Stimulated activated naive CD8-positive, alpha-beta T cell treated with anti-CD3 and anti-CD28 coated beads, Interleukin-15, Interleukin-2, amounts not matched to agents 100 U/mL and 50 U/mL, for 24 hours (primary cell): ENCODE results near the gene TBC1D10B.
"Not testable (repeated sequence)": the region's sequence is repeated elsewhere in the genome, so short reads cannot be mapped to it uniquely, and the experiment has no call there.

ENCODE experiments used
- ATAC-seq: fragments of 150-1000 bp; cut with Tn5 transposase; one replicate; pipeline ENCODE4 v1.10.0; 2021
- DNase-seq: peaks from one replicate; pipeline ENCODE4 v3.0.0; 2021

The TBC1D10B gene

DNA sequence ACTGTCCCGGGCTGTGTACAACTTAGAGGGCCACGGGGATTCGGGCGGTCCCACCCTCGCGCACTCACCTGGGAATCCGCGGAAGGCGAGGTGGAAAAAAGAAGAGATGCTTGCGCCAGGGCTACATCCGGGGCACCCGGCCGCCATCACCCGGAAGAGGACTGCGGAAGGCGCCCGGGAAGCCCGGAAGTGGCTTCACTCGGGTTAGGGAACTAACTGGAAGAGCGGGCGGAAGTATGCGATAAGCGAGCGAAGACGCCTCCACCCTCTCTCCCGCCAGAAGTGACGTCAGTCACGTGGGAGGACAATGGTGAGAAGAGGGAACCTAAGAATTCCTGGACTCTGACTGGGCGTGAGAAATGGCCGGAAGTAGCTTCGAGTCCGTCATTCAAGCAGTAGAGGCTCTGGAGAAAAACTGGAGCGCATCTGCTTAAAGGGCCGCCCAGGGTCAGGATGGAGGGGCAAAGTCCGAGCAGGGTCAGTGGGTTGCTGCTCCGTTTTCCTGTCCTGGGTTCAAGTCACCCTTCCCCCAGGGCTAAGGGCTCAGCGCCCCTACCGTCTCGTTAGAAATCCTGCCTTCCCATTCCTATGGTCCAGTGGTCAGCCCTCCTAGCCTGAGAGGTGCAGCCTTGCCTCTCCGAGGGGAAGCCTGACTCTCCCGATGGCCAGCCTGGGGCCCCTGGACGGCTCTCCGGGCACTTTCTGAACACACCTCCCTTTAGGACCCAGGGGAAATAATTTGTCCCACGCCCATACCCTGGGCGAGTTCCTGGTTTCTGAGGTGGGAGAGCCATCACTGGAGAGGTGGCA, 14.9 kb downstream of the TBC1D10B start, which contains the start of gene CD2BP2:
Gene CD2BP2, minus strand, starts transcription at position 165 of the 810 bp plus-strand sequence. CDS start 627 bp downstream, outside the sequence.
- ATAC-seq (peak; percentile 79), DNase-seq (peak; percentile 94)

DNA sequence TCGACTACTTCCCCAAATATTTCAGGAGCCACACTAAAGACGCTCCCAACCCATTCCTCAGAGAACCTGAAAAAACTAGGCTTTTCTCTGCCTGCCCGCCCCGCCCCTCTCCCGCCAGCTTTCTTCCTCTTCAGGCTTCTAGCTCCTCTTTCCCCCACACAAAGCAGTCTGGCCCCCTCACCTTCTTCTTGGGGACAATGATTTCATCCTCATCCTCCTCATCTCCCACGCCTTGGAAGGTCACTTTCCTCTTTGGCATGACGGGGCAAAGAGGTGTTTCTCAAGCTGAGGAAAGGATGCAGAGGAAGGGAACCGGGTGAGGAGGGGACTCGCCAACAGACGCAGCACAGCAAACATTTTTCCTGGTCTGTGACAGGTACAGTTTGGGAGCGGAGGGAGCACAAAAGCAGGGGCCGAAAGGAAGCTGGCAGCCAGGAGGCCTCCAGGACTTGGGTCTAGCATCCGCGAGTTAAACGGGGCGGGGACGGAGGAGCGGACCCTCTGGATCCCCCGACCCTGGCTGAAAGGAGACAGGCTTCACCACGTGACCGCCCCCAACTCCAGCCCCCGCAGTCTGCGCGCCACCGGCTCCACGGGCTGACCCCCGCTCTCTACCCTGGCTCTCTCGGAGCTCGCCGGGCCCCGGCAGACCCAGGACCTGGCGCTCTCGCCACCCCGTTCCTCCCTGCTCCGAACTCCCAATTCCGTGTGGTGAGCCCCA, 15.7 kb downstream of the TBC1D10B start:
- ATAC-seq = peak; percentile 14
- DNase-seq = no peak

DNA sequence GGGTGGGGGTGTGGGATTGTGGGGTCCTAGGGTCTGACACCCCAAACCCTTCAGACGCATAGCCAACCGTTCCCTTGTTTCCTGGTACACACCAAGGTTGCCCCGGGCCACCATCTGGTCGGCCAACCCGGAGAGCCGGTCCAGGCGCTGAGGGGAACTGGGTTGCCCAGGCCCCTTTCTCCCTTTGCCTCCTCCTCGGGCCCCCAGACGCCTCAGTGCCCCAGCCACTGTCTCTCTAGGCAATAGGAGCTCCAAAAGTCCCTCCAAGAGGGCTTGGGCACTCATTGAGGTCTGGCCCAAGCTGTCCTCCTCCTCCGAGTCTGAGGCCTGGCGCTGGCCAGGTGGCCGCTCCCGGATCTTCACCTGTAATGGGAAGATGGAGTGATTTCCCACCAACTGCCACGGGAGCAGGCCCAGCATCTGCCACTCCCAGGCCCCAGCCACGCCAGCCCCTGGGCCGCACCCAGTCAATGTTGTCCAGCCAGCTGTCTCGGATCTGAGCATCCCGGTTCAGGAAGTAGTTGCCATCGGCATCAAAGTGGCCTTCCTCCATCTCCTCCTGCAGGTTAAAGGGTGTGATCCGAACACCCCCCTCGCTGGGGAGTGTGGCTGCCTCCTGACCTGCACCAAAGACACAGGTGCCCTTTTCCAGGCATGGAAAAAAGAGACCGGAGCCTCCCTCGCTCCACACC, 16.7 kb downstream of the TBC1D10B start:
- ATAC-seq (no peak), DNase-seq (no peak)

DNA sequence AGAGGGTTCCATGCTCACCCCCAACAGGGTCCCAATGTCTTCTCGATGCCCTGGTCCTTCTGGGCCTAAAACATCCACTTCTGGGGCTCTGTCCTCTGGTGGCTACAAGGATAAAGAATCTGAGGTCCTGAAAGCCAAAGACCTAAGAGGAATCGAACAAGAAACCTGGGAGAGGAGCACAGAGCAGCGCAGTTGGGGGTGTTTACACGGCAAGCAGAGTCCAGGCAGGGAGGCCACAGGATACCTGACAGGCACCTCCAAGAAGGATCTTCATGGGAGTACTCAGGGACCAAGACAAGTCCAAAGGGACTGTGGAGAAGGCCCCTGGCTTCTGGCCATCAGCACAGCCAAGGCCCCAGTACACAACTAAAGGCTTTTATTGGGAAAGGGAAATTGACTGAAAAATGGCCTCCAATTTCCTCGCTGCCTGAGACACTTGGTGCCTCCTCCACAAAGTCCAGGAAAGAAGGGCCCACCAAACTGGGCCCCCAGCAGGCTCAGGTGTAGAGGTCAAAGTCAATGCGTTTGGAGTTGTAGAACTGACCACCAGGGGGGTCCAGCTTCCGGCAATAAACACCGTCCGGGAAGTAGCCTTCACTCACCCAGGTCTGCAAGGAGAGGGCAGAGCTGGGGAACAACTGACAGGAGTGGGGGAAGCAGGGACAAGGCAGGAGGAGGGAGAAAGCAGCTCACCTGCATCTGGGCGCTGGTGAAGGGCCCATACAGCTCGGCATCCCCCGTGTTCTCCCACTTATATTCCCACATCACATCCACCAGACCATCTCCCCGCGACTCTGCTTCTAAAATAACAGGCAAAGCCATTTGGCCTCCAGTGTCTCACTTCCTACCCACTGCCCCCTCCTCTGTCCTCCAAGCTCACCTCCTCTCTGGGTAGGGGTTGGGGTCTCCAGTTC, 17.5 kb downstream of the TBC1D10B start:
- DNase-seq (no peak), ATAC-seq (no peak)

DNA sequence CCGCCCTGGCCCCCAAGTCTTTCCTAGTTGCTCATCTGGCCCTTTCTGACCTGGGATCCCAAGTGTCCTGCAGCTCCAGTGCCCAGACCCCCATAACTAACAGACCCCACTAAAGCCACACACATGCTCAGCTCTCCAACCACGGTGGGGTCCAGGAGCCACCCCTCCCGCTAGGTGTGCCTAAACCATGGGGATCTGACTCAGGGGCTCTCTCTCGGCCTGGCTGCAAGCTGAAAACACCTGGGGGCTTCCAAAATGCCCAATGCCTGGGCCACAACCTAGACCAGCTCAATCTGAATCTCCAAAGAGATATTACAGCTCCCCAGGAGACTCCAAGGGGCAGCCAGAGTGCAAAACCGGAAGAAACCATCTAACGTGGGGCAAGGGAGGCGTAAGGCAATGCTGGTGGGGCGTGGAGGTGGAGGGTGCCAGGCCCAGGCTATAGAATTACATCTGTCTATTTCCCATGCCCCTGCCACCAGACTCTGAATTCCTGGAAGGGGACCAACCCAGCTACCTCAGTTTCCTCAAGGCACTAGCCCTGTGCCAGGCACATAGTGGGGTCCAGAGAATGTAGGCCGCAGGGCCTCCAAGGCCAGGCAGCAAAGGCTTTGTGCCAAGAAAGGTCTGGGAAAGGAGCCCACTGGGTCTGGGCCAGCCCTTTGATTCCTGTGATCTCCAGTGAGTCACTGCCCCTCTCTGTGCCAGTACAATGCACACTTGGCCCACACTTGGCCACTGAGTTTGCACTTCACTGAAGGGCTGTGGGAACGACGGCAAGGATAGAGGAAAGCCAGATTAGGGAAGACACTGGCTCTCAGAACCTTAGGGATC, 18.5 kb downstream of the TBC1D10B start:
- DNase-seq (no peak), ATAC-seq (no peak)

DNA sequence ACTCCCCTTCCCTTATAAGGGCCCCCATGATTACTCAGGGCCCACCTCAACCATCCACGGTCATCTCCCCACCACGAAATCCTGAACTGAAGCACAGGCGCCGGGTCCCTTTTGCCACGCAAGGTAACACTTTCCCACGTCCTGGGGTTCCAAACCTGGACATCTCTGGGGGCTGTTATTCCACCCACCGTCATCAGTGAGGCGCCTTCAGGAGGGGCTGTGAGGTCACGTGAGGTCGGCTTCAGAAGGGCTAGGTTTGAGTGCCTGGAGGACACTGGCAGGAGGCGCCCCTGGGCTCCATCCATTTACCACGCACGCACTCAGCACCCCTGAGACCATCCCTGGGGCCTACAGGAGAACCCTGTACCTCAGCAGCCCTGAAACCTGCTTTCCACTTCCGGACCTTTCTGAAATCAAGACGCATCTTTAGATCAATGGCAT, 19.3 kb downstream of the TBC1D10B start:
- no peak for ATAC-seq

DNA sequence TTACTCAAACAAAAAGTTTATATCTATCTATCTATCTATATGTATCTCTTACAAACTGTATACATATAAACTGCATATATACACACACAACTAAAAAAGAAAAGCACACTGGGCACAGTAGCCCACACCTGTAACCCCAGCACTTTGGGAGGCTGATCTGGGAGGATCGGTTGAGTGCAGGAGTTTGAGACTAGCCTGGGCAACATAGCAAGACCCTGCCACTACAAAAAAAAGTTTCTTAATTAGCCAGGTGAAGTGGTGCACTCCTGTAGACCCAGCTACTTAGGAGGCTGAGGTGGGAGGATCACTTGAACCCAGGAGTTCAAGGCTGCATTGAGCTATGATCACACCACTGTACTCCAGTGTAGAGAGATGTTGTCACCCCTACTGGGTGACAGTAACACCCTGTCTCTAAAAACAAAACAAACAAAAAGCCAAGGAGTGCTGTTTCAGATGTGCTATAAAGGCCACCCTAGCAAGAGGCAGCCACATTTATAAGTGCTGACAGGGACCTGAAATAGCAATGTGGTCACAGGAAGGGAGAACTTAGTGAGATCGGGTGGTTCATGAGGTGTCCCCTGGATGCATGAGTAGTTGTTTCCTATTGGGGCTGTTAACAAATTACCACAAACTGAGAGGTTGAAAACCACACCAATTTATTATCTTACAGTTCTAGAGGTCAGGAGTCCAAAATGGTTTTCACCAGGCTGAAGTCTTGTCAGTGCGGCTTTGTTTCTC, 20.0 kb downstream of the TBC1D10B start:
- ATAC-seq = peak; percentile 76
- DNase-seq = peak; percentile 41

More for the DNA sequence above, 19.3 kb downstream of the TBC1D10B start:
- DNase-seq = no peak

DNA sequence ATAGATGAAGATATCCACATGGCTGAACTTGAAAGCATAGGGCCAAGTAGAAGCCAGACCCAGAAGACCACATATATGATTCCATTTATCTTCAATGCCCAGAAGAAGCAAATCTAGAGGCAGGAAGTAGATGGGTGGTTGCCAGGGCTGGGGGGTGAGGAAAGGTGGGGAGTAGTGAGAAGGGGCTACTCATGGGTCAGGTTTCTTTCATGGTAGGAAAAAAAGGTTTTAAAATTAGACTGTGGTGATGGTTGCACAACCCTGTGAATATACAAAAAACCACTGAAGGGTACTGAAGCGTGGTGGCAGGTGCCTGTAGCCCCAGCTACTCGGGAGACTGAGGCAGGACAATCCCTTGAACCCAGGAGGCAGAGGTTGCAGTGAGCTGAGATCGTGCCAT, 20.6 kb downstream of the TBC1D10B start:
- DNase-seq (no peak), ATAC-seq (no peak)

DNA sequence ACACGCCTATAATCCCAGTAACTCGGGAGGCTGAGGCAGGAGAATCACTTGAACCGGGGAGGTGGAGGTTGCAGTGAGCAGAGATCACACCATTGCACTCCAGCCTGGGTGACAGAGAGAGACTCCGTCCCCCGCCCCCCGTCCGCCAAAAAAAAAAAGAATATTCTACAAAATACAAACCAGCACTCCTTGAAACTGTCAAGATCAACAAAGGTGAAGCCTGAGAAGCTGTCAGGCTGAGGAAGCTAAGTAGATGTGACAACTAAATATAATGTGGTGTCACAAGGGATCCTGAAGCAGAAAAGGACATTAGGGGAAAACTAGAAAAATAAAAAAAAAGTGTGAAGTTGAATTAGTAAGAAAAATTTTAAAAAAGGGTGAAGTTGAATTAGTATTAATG, 21.4 kb downstream of the TBC1D10B start:
- no peak for DNase-seq
- no peak for ATAC-seq

DNA sequence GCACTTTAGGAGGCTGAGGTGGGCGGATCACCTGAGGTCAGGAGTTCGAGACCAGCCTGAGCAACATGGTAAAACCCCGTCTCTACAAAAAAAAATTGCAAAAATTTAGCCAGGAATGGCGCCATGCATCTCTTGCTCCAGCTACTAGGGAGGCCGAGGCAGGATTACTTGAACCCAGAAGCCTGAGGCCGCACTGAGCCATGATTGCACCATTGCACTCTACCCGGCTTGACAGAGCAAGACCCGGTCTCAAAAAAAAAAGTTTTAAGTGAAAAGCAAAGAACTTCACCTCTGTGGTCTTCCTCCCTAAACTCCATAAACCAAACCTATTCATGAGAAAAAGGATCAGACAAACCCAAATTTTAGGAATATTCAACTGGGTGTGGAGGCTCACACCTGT, 22.2 kb downstream of the TBC1D10B start:
- ATAC-seq (no peak), DNase-seq (no peak)

DNA sequence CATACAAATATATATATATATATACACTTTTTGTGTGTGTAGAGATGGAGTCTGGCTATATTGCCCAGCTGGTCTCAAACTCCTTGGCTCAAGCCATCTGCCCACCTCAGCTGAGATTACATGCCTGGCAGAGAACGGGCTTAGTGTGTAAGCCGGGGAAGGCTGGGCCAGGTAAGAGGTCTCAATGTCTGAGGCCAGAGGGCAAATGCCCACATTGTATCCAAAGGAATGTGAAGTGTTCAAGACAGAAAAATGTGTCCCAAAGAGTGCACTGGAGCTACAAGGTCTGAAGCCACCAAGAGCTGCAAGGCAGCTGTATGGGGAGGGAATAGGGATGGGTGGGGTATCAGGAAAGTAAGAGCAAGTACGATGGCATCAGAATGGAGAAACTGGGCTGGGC, 24.0 kb downstream of the TBC1D10B start:
- no peak for ATAC-seq
- DNase-seq = no peak

DNA sequence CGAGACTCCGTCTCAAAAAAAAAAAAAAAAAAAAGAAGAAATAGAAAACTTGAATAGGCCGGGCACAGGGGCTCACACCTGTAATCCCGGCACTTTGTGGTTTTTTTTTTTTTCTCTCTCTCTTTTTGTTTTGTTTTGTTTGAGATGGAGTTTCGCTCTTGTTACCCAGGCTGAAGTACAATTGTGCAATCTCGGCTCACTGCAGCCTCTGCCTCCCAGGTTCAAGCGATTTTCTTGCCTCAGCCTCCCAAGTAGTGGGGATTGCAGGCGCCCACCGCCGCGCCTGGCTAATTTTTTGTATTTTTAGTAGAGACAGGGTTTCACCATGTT, 26.8 kb downstream of the TBC1D10B start:
- ATAC-seq, DNase-seq: not testable (repeated sequence)

DNA sequence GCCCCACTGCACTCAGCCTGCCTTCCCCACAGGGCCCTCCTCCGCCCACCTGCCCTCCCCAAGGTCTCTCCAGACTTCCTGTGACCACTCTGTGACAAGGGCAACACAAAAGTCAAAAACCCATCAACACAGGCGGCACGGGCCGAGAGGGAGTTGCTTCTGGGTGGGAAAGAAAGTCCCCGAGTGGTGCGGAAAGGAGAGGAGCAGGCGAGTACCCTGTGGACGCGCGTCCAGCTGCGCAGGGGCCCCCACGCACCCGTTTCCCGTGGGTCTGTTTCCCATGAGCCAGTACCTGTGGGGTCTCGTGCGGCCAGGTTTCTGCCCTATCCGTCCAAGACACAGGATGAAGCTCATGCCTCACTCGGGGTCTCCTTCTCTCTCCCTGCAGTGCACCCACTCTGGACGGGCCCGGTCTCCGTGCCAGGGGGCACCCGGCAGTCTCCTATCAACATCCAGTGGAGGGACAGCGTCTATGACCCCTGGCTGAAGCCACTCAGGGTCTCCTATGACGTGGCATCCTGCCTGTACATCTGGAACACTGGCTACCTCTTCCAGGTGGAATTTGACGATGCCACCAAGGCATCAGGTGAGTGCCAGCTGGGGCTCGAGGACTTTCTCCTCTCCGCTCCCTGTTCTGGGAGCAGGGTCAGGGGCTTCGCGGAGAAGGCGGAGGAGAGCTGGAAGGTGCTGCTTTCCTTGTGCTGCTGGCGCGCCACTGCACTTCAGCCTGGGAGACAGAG, 27.4 kb downstream of the TBC1D10B start:
- ATAC-seq (no peak), DNase-seq (no peak)

DNA sequence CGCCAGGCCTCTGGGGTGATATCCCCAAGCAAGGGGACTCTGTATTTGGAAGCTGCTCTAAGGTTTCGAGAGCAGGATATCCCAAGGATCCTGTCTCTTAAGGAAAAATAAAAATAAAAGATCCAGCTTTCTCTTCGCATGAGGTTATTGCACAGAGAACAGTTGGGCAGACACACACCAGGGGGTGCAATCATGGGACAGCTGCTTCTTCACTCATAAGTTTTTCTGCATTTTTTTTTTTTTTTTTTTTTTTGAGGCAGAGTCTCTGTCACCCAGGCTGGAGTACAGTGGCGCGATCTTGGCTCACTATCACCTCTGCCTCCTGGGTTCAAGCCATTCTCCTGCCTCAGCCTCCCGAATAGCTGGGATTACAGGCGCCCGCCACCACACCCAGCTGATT, 28.3 kb downstream of the TBC1D10B start:
- ATAC-seq, DNase-seq: not testable (repeated sequence)

DNA sequence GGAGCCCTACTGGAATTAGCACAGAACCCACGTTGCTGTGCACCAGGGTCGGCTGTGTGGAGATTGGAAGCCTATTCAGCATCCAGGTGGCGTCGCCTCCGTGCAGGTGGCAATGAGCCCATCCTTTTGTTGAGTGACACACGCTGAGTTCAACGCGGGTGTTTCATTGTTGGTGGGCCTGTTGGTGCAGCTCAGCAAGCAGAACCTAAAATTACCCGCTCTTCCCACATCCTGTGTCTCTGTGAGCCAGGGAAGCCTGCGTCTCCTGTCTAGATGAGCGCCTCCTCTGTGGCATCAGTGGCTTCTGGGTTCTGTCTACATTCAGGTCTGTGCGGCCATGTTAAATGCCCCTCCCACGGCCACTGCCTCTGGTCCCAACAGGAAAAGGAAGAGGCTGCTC, 29.7 kb downstream of the TBC1D10B start:
- ATAC-seq = no peak
- DNase-seq = no peak

DNA sequence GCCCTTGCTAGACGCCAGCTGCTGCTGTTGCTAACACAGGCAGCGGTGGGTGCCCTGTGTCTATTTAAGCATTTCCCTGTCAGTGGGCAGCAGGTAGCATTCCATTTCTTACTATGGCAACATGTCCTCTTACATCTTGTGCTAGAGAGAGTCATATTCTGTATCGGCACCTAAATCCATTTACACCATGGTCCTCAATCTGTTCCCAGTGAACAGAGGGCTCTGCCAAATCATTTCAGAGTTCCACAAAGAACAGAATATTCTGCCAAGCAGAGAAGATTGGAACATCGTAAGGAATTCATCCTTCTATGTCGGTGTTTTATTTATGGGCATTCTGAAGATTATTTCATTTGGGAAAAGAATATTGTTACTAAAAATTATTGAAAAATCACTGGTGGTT, 31.6 kb downstream of the TBC1D10B start:
- DNase-seq, ATAC-seq: not testable (repeated sequence)

DNA sequence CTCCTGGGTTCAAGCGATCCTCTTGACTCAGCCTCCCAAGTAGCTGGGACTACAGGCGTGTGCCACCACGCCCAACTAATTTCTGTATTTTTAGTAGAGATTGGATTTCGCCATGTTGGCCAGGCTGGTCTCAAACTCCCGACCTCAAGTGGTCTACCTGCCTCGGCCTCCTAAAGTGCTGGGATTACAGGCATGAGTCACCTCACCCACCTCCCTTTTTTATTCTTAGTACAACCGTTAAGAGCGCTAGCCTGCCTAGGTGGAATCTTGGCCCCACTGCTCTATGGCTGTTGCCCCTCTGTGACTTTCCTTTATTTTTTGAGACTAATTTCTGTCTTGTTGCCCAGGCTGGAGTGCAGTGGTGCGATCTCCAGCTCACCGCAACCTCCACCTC, 32.3 kb downstream of the TBC1D10B start:
- ATAC-seq, DNase-seq: not testable (repeated sequence)

DNA sequence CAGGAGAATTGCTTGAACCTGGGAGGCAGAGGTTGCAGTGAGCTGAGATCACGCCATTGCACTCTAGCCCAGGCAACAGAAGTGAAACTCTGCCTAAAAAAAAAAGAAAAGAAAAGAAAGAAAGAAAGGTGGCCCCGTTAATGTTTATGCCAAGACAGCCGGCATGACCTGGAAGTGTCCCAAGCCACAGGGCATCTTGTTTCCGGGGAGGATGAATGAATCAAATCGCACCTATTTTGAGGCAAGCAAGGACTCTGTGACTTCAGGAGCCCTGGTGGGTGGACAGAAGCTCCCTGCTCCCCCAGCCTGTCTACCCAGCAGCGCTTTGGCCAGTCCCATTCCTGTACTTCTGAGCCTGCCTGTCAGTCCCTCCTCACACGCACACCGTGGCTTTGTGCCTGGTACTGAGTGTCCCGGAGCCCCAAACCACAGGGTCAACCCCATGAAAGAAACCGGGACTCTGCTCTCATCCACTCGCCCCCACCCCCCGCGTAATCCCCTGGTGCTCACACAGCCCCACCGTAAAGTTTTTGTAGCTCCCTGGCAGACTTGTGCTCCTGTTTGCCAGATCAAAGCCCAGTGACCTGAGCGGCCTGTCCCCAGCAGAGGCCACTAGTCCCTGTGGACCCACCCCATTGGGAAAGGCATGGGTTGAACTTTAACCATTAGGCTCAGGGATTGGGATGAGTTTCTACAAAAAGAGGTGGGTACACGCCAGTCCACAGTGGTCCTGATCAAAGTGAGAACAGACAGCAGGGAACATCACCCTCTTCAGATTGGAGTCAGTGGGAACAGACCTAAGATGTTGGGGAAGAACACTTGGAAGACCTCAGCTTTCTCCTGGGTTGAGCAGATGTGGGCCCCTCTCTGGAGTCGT, 34.5 kb downstream of the TBC1D10B start:
- no peak for ATAC-seq

More for the DNA sequence above, 34.5 kb downstream of the TBC1D10B start:
- no peak for DNase-seq
